CD14-positive monocyte (primary cell): ENCODE results near the gene KBTBD12. TPM values are rescaled to one million over a fixed set of nuclear protein-coding genes. Genes with fewer than 3 reads are reported as not detected.

ENCODE experiments used
- DNase-seq, 3 donors: peaks; one replicate each; pipeline ENCODE4 v3.0.0-alpha.2; 2011 to 2022
- H2AFZ ChIP-seq: 2 replicates; pipeline ENCODE4 v1.6.0; 2012; ENCODE audit warnings: mild to moderate bottlenecking, low read depth, low read length, inconsistent platforms; ENCODE audit not compliant: insufficient read depth, poor library complexity, severe bottlenecking
- H3K27ac ChIP-seq, 2 donors: 1 replicate in 1 of 2; 2 replicates in 1 of 2; pipeline ENCODE4 v1.5.1; 2012 to 2013; ENCODE audit warnings: low read length in 2 of 2, control low read depth in 1 of 2, inconsistent platforms in 1 of 2, low read depth in 1 of 2, mild to moderate bottlenecking in 1 of 2
- H3K27me3 ChIP-seq, 2 donors: one replicate each; pipeline versions ENCODE4 v1.6.0 to v1.6.1; 2011 to 2013; ENCODE audit warnings: low read length in 2 of 2; ENCODE audit not compliant: control insufficient read depth in 2 of 2, insufficient read depth in 2 of 2
- H3K36me3 ChIP-seq, 2 donors: replicated peaks in 1 of 2; 1 replicate in 1 of 2; 2 replicates in 1 of 2; pipeline versions ENCODE4 v1.5.1 to v1.6.1; 2012 to 2013; ENCODE audit warnings: low read length in 2 of 2, control low read depth in 1 of 2, inconsistent platforms in 1 of 2, mild to moderate bottlenecking in 1 of 2; ENCODE audit not compliant: insufficient read depth in 2 of 2, control insufficient read depth in 1 of 2
- H3K4me1 ChIP-seq, 2 donors: 1 replicate in 1 of 2; 2 replicates in 1 of 2; pipeline versions ENCODE4 v1.5.1 to v1.6.1; 2012 to 2013; ENCODE audit warnings: low read length in 2 of 2, control low read depth in 1 of 2, inconsistent platforms in 1 of 2, mild to moderate bottlenecking in 1 of 2, moderate library complexity in 1 of 2; ENCODE audit not compliant: insufficient read depth in 2 of 2, control insufficient read depth in 1 of 2
- H3K4me2 ChIP-seq: replicated peaks from 2 replicates; pipeline ENCODE3; 2012; ENCODE audit warnings: low read length, moderate library complexity, mild to moderate bottlenecking; ENCODE audit not compliant: poor library complexity, severe bottlenecking; ENCODE audit errors: extremely low read depth
- H3K4me3 ChIP-seq, 3 experiments: fragments of 200-600 bp in 1 of 3; sonication (generic) in 1 of 3; replicated peaks in 1 of 3; 1 replicate in 2 of 3; 2 replicates in 1 of 3; pipeline ENCODE4 v1.5.1; 2011 to 2013; ENCODE audit warnings: low read length in 3 of 3, mild to moderate bottlenecking in 3 of 3, control low read depth in 2 of 3, low read depth in 2 of 3, inconsistent platforms in 1 of 3, moderate library complexity in 1 of 3
- H3K79me2 ChIP-seq: 2 replicates; pipeline ENCODE4 v1.6.0; 2012; ENCODE audit warnings: mild to moderate bottlenecking, control low read depth, inconsistent platforms, low read length, moderate library complexity; ENCODE audit not compliant: insufficient read depth
- H3K9ac ChIP-seq: 2 replicates; pipeline ENCODE4 v1.6.0; 2017; ENCODE audit warnings: low read length, mild to moderate bottlenecking; ENCODE audit not compliant: insufficient read depth, poor library complexity, severe bottlenecking
- H3K9me3 ChIP-seq, 2 donors: replicated peaks in 1 of 2; 1 replicate in 1 of 2; 2 replicates in 1 of 2; pipeline versions ENCODE4 v1.5.1 to v1.6.1; 2012 to 2013; ENCODE audit warnings: low read length in 2 of 2, control low read depth in 1 of 2; ENCODE audit not compliant: control insufficient read depth in 1 of 2, insufficient read depth in 1 of 2
- H4K20me1 ChIP-seq: 2 replicates; pipeline ENCODE4 v1.6.0; 2012; ENCODE audit warnings: mild to moderate bottlenecking, low read length, control low read depth, moderate library complexity; ENCODE audit not compliant: insufficient read depth
- H3K27ac Mint-ChIP-seq, 7 donors: one replicate each; pipeline ENCODE4 v1.8.0; 2020; ENCODE audit warnings: mild to moderate bottlenecking in 7 of 7, mixed read lengths in 7 of 7, moderate library complexity in 6 of 7, inconsistent platforms in 2 of 7
- H3K27me3 Mint-ChIP-seq, 3 donors: one replicate each; pipeline ENCODE4 v1.8.0; 2021 to 2022; ENCODE audit warnings: low read depth in 3 of 3, mild to moderate bottlenecking in 3 of 3, mixed read lengths in 3 of 3, moderate library complexity in 3 of 3, inconsistent platforms in 1 of 3
- H3K36me3 Mint-ChIP-seq, 2 donors: one replicate each; pipeline ENCODE4 v1.8.0; 2020; ENCODE audit warnings: mixed read lengths in 2 of 2, inconsistent platforms in 1 of 2, mild to moderate bottlenecking in 1 of 2
- H3K4me1 Mint-ChIP-seq: one replicate; pipeline ENCODE4 v1.8.0; 2020; ENCODE audit warnings: mild to moderate bottlenecking, mixed read lengths
- H3K4me3 Mint-ChIP-seq, 2 donors: one replicate each; pipeline ENCODE4 v1.8.0; 2020; ENCODE audit warnings: mild to moderate bottlenecking in 2 of 2, mixed read lengths in 2 of 2, moderate library complexity in 1 of 2
- H3K9me3 Mint-ChIP-seq, 7 donors: one replicate each; pipeline ENCODE4 v1.8.0; 2020 to 2022; ENCODE audit warnings: mixed read lengths in 7 of 7, mild to moderate bottlenecking in 6 of 7, moderate library complexity in 6 of 7, inconsistent platforms in 2 of 7
- CTCF ChIP-seq: fragments of 200-600 bp; IDR thresholded peaks from one replicate; pipeline ENCODE4 v1.8.0; 2022; ENCODE audit warnings: antibody characterized with exemption, mild to moderate bottlenecking
- WGBS: methylation state at CpG from one replicate; pipeline ENCODE4 v1.1.5; 2013; ENCODE audit warnings: missing lambda C conversion rate; ENCODE audit not compliant: insufficient coverage; 5-methylcytosine and 5-hydroxymethylcytosine counted together
- intact Hi-C, 2 donors: fragments of 100-400 bp; cut with micrococcal nuclease; formaldehyde crosslinking; loops; one replicate each; pipeline versions ENCODE4 v1.15.0 to v1.15.1; 2023
- polyA plus RNA-seq, 3 donors: library from polyadenylated mRNA; depleted of rRNA in 1 of 3; unstranded in 2 of 3; stranded (reverse) in 1 of 3; fragments of 300-500 nt in 2 of 3; fragments of >200 nt in 1 of 3; fragmentation: Illumina TruSeq in 2 of 3; gene quantifications; 1 replicate in 2 of 3; 2 replicates in 1 of 3; pipeline ENCODE4 v1.2.3, GENCODE V29; 2012 to 2021

Gene KBTBD12
- polyA plus RNA-seq, 3 donors: not detected

DNA sequence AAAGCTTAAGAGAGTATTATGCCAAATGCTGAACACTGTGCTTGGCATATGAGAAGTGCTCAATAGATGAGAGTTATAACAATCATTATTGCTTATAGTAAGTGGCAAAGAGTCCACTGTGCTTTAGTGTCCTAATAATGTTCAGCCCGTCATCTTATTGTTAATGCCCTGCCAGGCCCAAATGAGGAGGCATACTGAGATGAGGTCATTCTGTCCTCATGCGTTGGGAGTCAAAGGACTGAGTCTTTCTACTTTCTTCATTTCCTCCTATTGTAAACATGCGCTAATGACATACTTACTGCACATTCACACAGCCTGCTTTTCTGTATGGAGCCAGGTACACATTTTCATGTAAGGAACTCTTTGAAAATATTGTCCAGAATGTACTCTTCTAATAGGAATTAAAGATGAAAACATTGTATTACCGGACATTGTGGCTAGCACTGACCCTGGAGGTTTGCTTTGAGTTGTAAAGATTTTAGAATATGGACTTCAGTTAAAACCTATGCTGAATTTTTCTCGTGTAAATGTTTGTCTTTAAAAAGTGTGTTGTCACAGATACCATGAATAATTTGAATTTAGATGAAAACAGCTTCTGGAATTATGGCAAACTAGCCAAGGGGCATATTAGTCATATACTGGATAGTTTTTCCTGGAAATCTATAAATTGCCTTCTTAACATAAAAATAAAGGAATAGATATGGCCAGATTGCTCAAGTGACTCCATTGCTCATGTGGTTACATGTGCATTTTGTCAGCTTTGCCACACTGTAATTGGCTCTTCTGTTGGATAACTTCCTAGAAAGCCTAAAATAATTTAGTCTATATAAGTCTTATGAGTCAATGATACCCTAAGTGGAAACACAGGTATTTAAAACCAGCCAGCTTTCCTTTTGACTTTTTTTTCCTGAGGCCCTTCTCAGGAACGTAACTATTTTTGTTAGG lies 38.3 kb downstream of the KBTBD12 start:
- Mint-ChIP-seq H3K36me3 (no peaks in the 10 kb centered on the region), H3K27me3 (peaks cover 0 to 5% (median 1%) of the 10 kb centered on the region in 3 donors)

GRCh38 chr3:127954640-127955039 lies 39.6 kb downstream of the KBTBD12 start:
- Histone ChIP-seq H3K36me3 (no peaks in the 10 kb centered on the region), H3K27ac (no peak overlapping the region), H3K4me3 (no peak overlapping the region), H3K4me2 (no peak overlapping the region), H3K79me2 (no peaks in the 10 kb centered on the region), H4K20me1 (no peaks in the 10 kb centered on the region), H3K9ac (no peak overlapping the region), H3K4me1 (no peaks in the 10 kb centered on the region), H2AFZ (no peak overlapping the region), H3K27me3 (peaks cover 0 to 2% of the 10 kb centered on the region in 2 donors), H3K9me3 (no peaks in the 10 kb centered on the region)
- no peaks in the 10 kb centered on the region for H3K36me3 Mint-ChIP-seq
- no peaks in the 10 kb centered on the region for H3K9me3 Mint-ChIP-seq
- WGBS: 89% methylated on average over 5 of the region's 6 CpGs
- no peak for DNase-seq
- intact Hi-C loops: no loop called here
- no peak for TF ChIP-seq CTCF
- H3K4me3 Mint-ChIP-seq: no peak overlapping the region
- no peak overlapping the region for H3K27ac Mint-ChIP-seq
- no peaks in the 10 kb centered on the region for H3K4me1 Mint-ChIP-seq
- H3K27me3 Mint-ChIP-seq: peaks cover 0 to 7% (median 1%) of the 10 kb centered on the region in 3 donors

More for the DNA sequence above, 38.3 kb downstream of the KBTBD12 start:
- H3K4me1 Mint-ChIP-seq: no peaks in the 10 kb centered on the region
- Histone ChIP-seq H3K79me2 (no peaks in the 10 kb centered on the region), H2AFZ (no peak overlapping the region), H3K4me2 (no peak overlapping the region), H3K9me3 (no peaks in the 10 kb centered on the region), H3K9ac (no peak overlapping the region), H4K20me1 (no peaks in the 10 kb centered on the region), H3K27me3 (peaks cover 0 to 2% of the 10 kb centered on the region in 2 donors), H3K4me1 (no peaks in the 10 kb centered on the region), H3K4me3 (no peak overlapping the region), H3K27ac (no peak overlapping the region), H3K36me3 (no peaks in the 10 kb centered on the region)
- no peaks in the 10 kb centered on the region for H3K9me3 Mint-ChIP-seq
- 100% methylated on average over 3 of the region's 6 CpGs for WGBS
- DNase-seq: no peak
- no peak for TF ChIP-seq CTCF
- H3K4me3 Mint-ChIP-seq: no peak overlapping the region
- intact Hi-C loops: no loop called here
- no peak overlapping the region for H3K27ac Mint-ChIP-seq
